Daoy (cell line): ENCODE results near the gene PTTG1IP. TPM values are rescaled to one million over a fixed set of nuclear protein-coding genes. Genes with fewer than 3 reads are reported as not detected.
"Not testable (repeated sequence)": the region's sequence is repeated elsewhere in the genome, so short reads cannot be mapped to it uniquely, and the experiment has no call there.

ENCODE experiments used
- DNase-seq: peaks from one replicate; pipeline ENCODE4 v3.0.0-alpha.2; 2015; ENCODE audit warnings: low read depth
- total RNA-seq: library from RNA; depleted of rRNA; stranded (reverse); fragments of >200 nt; shearing (Covaris generic); gene quantifications from 2 replicates; pipeline ENCODE4 v1.2.3, GENCODE V29; 2014; rRNA removed

PTTG1IP gene
- 321 and 333 TPM in 2 replicates for total RNA-seq

- DNase-seq, result peak; percentile 100
Measured at GRCh38 chr21:44873356-44874239, at the start of gene PTTG1IP. Gene PTTG1IP, minus strand, starts transcription at chr21:44873690. Its CDS starts 74 bp downstream, at chr21:44873616.

- DNase-seq, result no peak
Measured at GRCh38 chr21:44921928-44922327, 48.4 kb upstream of the PTTG1IP start.

GRCh38 chr21:44920694-44921604 is 47.5 kb upstream of the PTTG1IP start, which contains the start of gene ITGB2:
Gene ITGB2, minus strand, starts transcription at chr21:44920899. Its CDS starts 10,117 bp downstream, at chr21:44910782.
- no peak for DNase-seq

DNA sequence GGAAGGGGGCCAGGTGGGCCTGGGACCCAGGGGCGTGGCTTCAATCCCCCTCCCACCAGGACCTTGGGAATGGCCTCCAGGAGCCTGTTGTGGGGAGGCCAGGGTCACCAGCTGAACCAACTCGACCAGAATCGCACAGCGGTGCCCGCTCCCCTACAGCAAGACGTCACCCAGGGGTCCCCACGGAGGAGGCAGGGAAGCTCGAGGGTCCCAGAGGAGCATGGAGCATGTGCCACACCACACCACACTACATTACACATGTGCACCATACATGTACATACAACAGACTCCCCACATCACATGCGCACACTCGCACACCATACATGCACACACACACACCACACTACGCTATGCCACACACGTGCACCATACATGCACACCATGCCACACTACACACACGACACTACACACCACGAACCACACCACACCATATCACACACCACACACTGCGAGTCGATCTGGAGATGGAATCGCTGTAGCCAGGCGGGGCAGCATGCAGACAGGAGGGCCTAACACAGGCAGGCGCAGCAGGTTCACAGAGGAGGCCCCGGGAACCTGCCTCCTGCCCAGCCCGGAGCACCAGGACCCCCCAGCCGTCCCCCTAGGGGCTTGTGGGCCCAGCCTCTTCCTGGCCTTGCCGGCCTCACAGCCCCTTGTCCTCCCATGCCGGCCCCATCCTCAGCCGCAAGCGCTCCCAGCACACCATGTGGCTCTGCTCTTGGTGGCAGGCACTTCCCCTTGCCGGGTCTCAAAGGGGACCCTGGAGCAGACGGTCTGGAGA is 46.6 kb upstream of the PTTG1IP start:
- no peak for DNase-seq

DNA sequence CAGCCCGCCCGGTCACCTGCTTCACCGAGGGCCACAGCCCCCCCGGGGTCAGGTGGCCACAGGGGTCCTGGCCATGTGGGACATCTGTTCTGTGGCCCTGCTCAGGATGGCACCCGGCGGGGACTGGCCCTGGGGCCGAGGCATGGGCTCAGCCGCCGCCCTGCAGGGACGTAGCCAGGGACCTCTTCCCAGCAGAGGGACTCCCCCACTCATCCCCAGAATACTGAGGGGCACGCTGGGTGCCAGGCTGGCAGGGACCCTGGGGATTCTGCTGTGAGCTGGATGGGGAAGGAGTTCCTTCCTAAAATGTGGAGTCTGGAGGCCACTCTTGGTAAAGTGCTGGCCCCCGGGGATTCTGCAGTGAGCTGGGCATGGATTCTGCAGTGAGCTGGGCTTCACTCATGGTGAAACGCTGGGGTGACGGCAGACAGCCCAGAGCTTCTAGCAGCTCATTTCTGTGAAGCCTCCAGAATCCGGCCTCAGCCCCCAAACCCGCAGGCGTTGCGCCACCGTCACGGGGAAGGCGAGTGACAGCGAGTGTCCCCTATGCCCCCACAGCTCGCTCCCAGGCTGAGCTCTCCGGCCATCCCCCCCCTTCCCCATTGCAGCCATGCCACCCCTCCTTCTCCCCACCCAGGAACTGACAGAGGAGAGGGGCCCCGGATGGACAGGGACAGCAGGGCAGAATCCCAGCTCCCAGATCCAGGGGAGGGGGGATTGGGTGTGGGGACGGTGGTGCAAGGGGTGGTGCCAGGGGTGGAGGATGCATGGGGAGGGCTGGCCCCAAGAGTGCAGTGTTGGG is 45.8 kb upstream of the PTTG1IP start:
- no peak for DNase-seq

- no peak for DNase-seq
Measured at GRCh38 chr21:44918581-44919033, 45.1 kb upstream of the PTTG1IP start.

- no peak for DNase-seq
Measured at GRCh38 chr21:44918107-44918470, 44.6 kb upstream of the PTTG1IP start.

DNA sequence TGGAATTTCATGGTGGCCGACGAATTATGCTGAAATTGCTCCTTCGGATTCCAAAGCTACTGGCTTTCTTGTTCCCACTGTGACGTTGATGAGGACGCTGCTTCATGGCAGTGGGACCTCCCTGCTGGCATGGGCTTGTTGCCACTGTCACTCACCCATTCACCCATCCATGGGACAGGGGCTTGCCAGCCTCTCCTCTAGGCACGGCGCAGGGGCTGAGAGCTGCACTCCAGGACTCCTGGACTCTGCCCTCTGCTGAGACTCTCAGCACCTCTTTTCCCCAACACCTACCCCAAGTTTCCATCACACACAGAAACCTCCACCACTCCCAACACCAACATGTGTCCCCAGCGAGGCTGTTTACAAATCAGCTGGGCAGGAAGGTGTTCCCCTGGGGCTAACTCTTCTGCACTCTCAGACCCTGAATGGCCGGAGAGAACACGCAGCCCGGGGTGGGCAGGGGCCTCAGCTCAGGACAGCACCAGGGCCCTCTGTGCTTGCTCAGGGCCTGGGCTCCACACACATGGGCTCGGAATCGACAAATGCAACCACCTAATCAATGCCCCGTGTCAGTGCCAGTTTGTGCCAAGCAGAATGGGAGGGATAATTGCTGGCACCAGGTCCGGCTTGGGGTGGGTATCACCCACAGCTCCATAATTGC is 44.1 kb upstream of the PTTG1IP start:
- DNase-seq, result no peak

GRCh38 chr21:44916965-44917364 is 43.5 kb upstream of the PTTG1IP start:
- peak; percentile 48 for DNase-seq

- no peak for DNase-seq
Measured at GRCh38 chr21:44914176-44914874, 40.8 kb upstream of the PTTG1IP start.

DNA sequence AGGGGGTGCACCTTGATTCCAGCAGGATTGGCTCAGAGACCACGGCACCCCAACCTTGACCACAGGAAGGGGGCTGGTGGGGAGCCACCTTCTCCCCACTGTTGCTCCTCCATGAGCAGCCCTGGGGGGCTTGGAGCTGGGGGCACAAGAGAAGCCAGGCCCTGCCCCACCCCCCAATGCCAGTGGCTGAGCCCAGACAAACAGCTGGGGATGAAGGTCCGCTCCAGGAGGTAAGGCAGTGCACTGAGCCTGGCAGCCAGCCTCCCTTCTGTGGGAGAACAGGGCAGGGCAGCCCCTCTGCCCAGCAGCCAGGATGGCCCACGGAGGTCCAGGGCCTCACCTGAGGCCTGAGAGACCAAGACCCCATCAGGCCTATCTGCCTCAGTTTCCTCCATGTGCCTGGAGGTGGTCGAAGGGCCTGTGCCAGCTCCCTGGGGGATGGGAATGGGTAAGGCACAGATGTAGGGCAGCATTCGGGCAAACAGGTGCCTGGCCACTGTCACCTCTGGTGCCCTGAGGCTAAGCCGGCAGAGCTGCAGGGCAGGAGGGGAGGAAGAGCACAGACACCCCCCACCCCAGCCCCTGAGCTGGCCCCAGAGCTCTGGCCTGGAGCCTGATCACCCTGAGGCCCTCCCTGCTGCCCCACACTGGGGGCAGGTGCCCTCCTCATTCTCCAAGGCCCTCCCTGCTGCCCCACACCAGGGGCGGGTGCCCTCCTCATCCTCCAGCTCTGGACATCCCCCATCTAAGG is 40.1 kb upstream of the PTTG1IP start:
- DNase-seq, result no peak

- DNase-seq, result not testable (repeated sequence)
Measured at GRCh38 chr21:44912506-44913412, 39.3 kb upstream of the PTTG1IP start.

DNA sequence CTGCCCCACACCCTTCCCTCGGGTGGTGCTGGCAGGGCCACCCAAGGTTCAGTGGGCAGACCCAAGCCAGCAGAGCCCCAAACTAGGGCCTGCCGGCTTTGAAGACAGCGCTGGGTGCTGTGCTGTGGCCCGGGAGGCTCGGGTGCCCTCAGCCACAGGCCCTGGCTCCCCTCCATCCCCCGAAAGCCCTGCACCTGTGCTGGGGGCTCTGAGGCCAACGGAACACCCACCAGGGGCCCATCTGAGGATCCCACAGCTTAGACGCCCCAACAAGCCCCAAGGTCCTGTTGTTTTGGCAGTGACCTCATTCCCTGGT is 38.6 kb upstream of the PTTG1IP start:
- no peak for DNase-seq

GRCh38 chr21:44911384-44912157 is 38.1 kb upstream of the PTTG1IP start:
- DNase-seq, result peak; percentile 75

DNA sequence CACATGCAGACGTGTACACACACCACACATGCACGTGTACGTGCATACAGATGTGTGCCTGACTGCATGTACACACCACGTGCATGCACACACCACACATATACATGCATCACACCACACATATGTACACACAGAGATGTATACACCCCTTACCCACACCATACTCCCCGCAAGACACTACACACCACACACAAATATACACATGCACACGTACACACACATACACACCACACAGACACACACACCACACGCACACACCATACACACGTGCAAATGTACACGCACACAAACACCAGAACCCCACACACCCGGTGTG is 37.5 kb upstream of the PTTG1IP start:
- no peak for DNase-seq

DNA sequence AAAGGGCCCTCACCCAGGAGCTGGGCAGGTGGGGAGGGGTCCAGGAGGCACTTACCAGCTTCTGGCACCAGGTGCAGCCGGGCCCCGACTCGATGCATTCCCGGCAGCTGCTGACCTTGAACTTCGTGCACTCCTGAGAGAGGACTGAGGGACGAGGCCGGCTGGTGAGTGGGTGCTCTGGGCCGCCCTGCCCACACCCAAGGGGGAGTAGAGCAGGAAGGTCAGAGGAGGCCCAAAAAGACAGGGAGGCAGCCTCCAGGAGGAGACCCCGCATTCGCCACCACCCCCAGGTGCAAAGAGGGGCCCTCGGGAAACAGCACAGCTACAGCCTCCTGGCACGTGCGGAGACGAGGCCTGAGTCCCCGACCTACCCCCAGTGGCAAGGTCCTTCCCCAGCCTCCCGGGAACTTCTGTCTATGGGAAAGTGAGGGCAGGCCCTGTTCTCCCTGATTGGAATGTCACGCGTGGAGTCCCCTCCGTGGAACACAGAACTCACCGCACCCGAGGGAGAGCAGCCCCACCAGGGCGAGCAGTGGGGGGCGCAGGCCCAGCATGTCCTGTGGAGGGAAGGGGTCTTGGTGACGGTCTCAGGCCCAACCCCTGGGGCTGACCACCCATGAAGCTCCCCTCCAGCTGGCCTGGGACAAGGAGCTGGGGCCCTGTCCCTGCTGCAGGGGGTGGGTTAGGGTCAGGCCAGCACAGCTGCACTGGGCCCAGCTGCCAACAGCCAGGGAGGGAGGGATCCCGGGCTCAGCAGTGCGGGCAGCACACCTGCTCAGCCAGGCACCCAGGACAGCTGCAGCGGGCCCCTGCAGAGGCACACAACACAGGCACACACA is 37.0 kb upstream of the PTTG1IP start:
- DNase-seq, result no peak
